HG03108 (cell line): ENCODE measurements around the gene HRH3.

ENCODE experiments used
- ATAC-seq: cut with Tn5 transposase; IDR thresholded peaks from one replicate; pipeline ENCODE4 v1.9.1; 2021; ENCODE audit warnings: moderate library complexity; ENCODE audit not compliant: unreplicated experiment

HRH3 gene

DNA sequence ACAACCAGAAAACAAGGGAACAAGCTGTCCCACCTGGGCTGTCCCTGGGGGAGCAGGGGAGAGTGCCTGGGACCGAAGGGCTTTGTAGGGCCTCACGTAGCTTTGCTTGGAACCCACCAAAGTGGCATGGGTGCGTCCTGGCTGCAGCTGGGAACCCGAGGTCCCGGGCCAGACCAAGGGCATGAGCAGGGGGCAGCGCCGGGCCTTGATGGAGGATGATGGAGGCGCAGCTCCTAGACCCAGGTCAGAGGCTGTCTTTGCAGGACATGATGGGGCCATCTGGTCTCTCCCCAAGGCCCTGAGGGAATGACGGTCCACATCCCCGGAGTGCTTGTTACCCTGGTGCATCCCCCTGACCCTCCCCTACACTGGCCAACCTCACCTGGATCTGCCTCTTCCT lies 10.6 kb upstream of the HRH3 start:
- no peak for ATAC-seq

DNA sequence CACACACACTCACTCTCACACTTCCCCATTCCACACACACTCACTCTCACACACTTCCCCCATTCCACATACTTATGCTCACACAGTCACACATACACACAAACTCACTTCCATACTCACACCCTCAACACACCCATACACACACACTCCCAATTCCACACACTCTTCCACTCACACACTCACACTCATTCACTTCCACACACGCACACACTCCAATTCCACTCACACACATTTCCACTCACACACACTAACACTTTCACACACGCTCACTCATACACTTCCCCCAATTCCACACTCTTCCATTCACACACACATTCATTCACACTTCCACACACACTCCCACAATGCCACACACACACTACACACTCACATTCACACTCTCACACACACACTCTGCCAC lies 10.2 kb upstream of the HRH3 start:
- no peak for ATAC-seq

DNA sequence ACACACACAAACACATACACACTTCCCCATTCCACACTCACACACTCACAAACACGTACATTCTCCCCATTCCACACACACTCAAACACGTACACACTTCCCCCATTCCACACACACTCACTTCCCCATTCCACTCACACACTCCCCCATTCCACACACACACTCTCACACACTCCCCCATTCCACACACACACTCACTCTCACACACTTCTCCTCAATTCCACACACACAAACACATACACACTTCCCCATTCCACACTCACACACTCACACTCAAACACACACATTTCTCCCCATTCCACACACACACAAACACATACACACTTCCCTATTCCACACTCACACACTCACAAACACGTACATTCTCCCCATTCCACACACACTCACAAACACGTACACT lies 9.6 kb upstream of the HRH3 start:
- no peak for ATAC-seq

DNA sequence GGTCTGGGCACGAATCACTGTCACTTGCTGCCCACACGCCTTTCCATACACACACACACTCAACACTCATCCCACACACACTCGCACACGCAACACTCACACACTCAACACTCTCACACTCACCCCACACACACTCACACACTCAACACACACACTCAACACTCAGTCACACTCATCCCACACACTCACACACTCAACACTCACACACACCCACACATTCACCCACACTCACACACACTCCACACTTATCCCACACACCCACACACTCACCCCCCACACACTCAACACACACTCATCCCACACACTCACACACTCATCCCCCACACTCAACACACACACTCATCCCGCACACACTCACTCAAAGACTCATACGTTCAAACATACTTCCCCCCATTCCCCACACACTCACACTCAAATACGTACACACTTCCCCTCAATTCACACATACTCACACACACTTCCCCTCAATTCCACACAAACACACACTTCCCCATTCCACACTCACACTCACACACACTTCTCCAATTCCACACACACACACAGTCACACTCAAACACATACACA lies 9.0 kb upstream of the HRH3 start:
- no peak for ATAC-seq

DNA sequence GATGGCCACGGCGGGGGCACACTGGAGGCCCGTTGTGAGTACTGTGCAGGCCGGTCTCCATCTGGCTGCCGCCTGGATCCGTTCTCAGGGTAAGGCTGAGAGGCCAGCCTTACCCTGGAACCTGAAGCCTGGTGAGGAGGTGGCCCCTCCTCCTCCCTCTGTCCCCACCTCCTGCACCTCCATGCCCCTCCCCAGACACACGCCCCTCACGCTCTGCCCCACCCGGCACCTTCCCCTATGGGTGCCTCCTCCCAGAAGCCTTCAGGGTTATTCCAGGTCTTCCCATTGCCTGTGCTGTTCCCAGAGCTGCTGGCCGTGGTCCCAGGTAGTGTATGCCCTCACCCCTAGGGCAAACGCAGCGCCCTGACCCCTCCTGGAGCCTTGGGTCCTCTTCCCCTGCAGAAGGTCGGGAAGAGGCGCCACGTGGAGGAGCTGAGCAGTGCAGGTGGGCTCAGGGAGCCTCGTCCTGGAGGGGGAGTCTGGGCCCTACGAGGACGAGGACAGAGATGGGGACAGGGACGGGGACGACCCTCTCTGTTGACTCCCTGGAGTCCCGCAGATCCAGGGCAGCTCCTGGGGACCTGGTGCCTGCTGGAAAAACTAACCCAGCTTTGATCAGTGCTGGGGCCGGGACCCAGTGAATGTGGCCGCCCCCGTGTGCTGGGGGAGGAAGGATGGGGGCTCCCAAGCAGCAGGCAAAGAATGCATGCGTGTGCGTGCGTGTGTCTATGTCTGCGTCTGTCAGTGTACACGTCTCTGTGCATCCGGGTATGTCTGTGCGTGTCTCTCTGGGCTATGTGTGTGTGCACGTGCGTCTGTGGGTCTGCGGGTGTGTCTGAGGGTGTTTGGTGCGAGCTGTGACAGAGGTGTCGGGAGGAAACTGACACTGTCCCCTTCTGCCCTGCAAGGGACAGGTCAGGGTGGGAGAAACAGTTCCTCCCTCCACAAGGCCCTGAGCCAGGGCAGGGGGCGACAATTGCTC lies 8.2 kb upstream of the HRH3 start:
- ATAC-seq: no peak

DNA sequence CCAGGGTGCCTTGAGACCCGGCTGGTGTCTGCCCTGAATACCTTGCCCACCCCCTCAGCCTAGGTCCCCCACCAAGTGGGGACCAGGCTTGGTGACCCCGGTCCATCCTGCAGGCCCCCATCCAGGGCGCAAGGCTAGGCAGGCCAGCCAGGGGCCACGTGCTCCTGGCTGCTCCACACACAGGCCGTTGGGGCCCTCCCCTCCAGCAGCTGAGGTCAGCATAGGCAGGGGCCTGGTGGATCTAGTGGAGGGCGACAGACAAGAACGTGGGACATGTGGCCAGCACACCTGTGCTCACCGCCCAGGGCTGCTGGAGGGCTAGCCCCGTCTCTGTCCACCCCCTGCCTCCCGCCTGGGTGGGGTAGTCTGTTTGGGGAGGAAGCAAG lies 7.5 kb upstream of the HRH3 start:
- ATAC-seq: no peak

DNA sequence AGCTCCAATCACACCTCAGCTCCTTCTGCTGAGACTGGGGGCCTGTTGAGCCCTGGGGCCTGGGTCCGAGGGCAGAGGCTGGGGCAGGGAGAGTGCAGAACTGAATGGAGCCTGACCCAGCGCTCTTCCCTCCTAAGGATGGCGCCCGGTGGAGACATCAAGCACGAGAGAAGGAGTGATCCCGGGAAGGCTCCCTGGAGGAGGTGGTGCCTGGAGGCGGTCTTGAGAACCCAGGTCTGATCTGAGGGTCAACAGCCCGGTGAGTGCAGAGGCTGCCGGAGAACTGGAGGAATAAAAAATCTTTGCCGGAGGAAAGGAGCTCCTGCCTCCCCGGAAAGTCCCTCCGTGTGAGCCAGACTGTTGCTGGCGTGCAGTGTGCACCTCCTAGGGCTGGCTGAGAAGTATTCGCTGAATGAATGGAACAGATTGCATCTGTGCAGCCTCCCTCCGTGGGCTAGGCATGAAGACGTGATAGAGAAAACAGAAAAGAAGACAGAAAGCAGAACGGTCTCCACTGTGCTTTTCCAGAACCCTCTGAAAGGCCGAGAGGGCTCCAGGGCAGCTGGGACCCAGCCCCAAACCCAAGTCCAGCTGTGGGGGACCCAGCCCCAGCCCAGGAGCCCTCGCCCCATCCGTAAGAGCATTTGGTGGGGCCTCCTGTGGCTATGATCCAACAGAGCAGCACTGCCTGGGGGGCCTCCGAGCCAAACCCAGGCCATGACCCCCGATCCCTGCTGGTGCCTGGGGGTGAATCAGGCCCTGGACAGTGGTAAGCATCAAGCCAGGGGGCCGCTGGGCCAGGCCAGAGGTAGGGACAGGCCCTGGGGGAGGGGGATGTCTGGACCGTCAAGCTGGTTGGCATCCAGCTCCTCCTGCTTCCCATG lies 6.9 kb upstream of the HRH3 start:
- ATAC-seq: no peak

DNA sequence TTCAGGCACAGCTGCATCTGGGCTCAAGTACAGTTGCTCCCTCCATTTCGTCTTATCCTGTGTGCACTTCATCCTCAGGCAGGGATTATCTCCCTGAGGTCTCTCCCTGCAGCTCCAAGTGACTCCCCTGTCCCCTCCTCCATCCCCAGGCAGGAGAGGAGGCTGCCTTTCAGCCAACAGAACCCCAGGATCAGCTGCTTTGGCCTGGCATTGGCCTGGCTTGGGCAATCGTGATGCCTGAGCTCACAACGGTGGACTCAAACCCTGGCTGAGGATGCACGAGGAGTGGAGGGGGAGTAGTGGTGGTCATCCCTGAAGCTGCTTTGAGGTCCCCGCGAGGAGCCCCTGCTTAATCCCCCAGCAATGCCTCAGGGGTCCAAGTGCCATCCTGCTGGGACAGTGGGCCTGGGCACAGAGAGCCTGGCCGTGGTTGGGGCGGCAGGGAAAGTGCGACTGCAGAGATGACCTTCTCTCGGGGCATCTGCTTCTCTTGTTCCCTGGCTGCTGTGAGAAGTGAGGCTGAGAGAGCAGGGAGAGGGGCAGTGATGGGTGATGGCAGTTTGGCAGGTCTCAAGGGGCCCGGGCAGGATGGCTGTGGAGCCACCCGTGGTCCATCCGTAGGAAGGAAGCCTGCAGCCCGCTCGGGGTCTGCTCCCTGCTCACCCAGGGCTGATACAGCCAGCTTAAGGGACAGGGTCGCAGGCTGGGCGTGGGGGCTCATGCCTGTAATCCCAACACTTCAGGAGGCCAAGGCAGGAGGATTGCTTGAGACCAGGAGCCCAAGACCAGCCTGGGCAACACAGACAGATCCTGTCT lies 6.0 kb upstream of the HRH3 start:
- no peak for ATAC-seq

DNA sequence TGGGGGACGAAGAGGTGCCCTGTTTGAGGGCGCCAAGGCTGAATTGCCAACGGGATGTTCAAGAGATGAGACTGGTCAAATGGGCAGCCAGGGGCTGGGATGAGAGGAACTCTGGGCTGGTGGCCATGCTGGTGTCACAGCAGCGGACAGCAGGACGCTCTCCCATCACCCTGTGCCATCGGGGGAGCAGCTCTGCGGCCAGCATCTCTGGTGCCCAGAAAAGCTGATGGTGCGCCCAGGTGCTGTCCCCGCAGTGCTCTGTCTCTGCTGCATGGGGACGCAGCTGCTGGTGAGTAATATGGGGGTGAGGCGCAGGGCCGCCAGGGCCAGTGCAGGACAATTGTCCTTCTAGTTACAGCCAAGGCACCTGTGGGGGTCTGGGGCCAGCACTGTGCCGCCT lies 4.9 kb upstream of the HRH3 start:
- no peak for ATAC-seq

DNA sequence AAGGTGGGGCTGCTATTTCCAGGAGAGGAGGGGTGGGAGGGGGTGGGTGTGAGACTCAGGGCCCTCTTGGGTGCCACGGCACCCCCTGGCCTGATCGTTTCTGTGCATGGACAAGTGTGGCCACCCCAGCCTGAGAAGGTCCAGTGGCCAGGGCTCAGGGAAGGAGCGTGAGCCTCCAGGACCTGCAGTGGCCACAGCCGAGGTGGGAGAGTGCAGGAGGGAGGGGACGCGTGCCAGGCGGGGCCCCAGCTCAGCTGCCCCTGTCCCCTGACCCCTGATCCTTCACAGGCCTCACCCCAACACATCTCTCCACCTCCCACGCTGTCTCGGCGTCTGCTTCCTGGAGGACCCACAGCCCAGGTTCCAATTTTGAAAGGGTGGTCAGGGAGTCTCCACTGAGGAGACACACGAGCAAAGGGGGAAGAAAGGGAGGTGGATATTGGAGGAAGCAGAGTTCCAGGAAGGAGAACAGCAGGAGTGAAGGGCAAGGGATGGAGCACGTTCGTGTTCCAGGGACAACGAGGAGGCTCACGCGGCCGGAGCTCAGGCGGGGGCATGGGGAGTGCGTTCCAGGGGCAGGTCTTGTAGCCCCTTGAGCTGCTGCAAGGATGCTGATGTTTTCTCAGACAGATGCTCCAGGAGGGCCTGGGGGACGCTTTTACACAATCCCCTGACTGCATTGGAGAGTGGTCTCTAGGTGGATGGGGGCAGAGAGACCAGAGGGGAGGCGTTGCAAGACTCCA lies 4.2 kb upstream of the HRH3 start:
- no peak for ATAC-seq

DNA sequence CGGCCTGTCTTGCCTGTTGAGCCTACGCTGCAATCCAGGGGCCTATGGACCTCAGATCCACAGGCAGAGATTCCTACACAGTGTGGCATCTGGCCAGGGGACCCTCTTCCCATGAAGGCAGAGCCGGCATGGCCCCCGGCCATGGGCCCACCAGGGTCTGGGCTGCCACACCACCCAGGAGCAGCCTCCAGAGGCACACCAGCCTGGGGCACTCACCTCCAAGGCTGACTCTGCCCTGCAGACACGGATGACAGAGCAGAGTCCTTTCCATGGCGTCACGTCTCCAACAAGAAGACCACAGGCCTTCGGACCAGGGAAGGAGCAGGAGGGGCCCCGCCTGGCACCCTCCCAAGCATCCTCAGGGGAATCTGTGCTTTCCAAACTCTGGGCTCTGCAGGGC lies 3.5 kb upstream of the HRH3 start:
- no peak for ATAC-seq

DNA sequence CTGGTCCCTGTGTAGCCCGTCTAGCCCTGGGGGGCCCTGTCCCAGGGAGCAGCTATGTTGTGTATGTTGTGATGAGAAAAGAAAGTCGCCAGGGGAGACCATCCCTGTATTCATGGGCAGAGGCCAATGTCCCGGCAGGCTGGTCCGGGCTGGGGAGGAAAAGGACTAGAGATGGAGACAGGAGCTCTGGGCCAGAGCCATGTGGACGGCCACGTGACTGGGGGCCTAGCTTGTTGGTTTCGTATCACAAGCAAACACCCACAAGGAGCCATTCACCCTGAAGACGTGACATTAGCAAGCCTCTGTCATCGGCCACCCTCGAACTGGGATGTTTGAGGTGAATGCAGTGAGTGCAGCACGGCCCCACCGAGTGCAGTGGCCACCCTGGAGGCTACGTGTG lies 2.9 kb upstream of the HRH3 start:
- ATAC-seq: no peak

DNA sequence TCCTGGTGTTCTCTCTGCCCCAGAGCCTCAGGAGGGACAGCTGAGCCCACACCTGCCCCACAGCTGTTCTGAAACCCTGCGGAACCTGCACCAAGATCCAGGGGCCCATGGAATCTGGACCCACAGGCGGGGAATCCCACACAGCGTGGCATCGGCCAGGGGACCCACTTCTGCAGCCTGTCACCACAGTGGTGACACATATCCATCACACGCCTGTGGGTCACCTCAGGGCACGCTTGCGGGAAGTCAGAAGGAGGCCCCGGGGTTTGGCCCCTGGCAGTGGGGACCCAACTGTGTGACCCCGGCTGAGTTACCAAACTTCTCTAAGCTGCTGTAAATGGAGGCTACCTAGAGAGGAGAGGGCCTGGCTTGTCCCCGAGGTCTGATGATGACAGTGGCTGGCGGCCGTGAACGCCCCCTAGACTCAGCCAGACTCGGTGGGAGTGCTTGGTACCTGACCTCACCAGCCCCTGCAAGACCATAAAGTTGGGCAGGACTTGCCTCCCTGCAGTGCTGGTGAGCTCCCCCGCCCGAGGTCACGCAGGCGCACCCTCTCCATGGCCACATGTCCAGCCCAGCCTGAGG lies 2.3 kb upstream of the HRH3 start:
- no peak for ATAC-seq

DNA sequence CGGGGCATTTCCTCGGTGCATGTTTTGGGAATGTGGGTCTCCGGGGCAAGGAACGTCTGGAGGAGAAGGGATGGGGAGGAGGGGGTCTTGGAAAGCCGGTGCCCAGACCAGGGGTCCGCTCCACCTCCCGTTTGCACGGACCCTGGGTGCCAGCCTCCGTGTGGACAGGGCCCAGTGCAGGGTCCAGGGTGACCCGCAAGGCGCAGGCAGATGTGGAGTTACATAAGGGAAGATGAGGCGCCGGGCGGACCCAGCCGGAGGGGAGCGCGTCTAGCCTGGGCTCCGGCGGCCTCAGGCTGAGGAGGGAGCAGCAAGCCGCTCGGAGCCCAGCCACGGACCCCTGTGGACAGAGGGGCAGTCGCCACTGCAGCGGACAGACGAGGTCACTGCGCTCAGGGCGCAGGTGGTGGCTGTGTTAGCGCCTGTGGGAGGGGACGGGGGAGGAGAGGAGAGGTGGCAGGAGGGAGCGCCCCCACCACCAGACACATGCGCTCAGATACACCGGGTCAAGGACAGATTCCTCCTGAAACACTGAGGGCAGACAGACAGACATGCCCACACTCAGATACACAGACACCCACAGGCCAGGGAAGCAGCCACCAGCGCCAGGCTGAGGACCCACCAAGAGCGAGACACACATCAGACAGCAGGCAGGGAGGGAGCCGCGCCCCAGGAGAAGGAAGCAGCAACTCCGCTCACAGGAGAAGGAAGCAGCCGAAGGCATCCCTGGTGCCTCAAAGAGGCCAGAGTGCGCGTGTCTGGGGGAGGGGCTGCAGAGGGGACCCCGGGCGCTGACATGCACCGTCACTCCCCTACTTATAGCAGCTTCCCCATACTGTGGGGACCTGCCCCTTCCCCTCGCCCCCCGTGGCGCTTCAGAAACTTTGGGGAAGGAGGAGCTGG lies 839 bp upstream of the HRH3 start:
- ATAC-seq: no peak

DNA sequence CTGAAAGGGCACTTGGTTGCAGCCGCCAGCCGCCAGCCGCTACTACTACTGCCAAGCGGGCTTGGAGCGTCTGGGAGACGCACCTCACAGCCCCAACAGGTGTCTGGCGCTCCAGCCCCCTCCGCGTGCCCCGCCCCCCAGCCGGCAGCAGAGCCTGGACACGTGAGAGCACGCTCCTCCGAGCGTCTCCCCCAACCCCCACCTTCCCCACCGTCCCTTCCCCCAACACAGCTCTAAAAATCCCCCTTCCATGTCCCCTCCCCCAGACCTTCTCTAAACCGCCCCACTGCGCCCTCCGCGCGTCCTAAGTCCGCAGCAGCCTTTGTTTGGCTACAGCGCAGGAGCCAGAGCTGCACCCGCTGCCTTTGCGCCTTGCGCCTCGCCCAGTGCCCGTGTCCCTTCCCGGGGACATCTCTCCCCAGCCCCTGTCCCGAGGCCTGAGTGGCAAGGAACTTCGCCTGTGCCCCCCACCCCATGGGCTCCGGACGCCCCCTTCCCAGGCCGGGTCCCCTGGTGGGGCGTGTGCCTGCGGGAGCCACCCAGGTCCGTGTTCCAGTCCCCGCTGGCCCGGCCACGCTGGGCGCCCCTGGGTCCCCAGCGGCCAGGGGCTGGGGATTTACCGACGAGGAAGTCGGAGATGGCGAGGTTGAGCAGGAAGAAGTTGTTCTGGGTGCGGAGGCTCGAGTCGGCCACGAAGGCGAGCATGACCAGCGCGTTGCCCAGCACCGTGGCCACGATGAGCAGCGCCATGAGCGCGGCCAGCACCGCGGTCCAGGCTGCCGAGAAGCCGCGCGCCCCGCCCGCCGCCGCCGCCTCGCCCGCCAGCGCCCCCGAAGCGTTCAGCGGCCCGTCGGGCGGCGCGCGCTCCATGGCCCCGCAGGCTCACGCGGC lies 732 bp downstream of the HRH3 start:
- no peak for ATAC-seq

DNA sequence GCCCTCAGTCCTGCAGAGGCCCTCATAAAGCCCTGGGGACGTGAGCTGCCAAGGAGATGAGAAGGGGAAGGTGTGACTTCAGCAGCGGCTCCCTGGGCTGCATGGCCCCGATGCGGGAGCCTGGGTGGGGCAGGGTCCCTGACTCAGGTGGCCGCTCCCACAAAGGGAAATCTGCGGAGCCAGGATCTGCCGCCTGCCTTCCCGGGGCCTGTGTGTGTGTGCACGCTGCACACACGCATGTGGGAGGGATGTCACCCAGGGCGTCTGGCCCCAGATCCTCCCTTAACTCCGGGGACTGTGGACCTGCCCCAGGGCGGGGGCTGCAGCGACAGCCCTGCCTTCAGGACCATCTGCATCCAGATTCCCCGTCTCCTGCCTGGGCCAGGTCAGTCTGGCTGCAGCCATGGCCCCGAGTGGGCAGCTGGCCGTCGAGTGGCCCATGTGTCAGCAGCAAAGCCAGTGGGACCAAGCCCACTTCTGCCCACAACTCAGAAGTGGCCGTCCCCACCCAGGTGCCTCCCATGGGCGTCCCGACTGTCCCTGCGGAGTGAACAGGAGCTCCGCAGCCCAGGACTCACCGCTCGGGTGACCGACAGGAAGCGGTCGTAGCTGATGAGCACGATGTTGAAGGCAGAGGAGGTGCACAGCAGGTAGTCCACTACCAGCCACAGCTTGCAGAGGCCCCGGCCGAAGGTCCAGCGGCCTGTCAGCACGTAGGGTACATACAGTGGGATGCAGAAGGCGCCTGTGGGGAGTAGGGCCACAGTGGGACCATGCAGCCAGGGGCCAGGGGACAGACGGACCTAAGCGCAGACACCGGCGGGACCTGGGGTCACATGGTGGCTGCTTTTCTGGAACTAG lies 1.9 kb downstream of the HRH3 start:
- no peak for ATAC-seq
